Measurements from ENCODE around the gene BAHCC1. TPM values are rescaled to one million over a fixed set of nuclear protein-coding genes. Genes with fewer than 3 reads are reported as not detected.
A peak's percentile ranks its signal among the peaks of the same experiment; 100 is the strongest.

The BAHCC1 gene
- total RNA-seq, 2 donors from 2014 or later, result 41.2 to 69.6 TPM

GRCh38 chr17:81419319-81419885 is 24.1 kb downstream of the BAHCC1 start:
- no peaks in the 10 kb centered on the region for H3K27me3 ChIP-seq (replicated peaks; ENCODE audit: insufficient read depth)
- H3K9me3 ChIP-seq, result no peaks in the 10 kb centered on the region
- H3K27ac ChIP-seq, result peak overlapping the region; percentile 99 to 100
- TF ChIP-seq, protein P1, sequence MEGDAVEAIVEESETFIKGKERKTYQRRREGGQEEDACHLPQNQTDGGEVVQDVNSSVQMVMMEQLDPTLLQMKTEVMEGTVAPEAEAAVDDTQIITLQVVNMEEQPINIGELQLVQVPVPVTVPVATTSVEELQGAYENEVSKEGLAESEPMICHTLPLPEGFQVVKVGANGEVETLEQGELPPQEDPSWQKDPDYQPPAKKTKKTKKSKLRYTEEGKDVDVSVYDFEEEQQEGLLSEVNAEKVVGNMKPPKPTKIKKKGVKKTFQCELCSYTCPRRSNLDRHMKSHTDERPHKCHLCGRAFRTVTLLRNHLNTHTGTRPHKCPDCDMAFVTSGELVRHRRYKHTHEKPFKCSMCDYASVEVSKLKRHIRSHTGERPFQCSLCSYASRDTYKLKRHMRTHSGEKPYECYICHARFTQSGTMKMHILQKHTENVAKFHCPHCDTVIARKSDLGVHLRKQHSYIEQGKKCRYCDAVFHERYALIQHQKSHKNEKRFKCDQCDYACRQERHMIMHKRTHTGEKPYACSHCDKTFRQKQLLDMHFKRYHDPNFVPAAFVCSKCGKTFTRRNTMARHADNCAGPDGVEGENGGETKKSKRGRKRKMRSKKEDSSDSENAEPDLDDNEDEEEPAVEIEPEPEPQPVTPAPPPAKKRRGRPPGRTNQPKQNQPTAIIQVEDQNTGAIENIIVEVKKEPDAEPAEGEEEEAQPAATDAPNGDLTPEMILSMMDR (IDR thresholded peaks at IDR 0.05), result no peak
- H3K4me1 ChIP-seq (ENCODE audit: control insufficient read depth in 1 of 2, low read depth in 2 of 2), result peaks cover 60 to 73% of the 10 kb centered on the region in 2 donors
- ATAC-seq (ENCODE audit: insufficient number of reproducible peaks, low FRiP score, low read depth) (peak; percentile 44), DNase-seq (ENCODE audit: low spot score) (peak; percentile 87)
- peak overlapping the region; percentile 67 for H3K4me3 ChIP-seq
- H3K36me3 ChIP-seq, result no peaks in the 10 kb centered on the region

DNA sequence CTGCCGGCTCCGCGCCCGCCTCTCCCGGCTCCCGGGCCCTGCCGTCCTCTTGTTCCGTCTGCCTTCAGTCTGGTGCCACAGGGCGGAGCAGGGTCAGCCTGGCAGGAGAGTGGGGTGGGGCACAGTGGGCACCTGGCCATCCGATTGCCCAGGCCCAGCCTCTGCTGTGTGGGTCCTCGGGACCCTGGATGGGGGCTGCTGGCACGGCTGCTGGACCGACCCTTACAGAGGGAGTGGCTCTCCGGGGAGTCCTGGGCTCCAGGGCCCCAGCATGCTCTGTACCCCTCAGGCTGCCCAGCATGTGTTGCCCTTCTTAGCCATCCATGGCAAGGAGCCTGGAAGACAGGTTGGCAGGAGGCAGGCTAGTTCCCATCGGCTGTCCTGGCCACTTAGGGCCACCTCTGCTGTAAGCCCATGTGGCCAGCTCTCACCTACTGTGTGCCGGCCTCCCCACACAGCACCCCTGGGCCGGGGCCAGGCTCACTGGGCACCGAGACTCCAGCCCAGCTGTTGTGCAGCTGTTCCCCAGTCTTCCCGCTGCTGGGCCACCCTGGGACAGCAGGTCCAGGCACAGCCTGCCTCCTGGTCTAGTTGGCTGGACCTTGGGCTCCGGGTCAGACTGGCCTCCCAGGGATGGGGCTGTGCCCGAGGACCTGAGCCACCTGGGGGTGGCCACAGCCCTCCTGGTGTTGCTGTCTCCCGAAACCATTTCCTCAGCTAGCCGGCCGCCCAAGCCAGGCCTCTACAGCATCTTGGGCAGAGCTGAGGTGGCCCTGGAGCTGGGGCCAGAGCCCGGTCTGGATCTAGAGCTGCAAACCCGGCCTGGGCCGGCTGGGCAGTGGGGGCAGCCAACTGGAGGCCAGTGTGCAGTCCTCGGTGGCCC is 24.9 kb downstream of the BAHCC1 start:
- TF ChIP-seq, protein P1 (IDR thresholded peaks at IDR 0.05), result no peak
- Histone ChIP-seq H3K27me3 (replicated peaks; ENCODE audit: insufficient read depth) (no peaks in the 10 kb centered on the region), H3K36me3 (no peaks in the 10 kb centered on the region), H3K4me3 (peak overlapping the region; percentile 67), H3K4me1 (ENCODE audit: control insufficient read depth in 1 of 2, low read depth in 2 of 2) (peaks cover 60 to 76% of the 10 kb centered on the region in 2 donors), H3K27ac (peak overlapping the region; percentile 99 to 100), H3K9me3 (no peaks in the 10 kb centered on the region)
- ATAC-seq (ENCODE audit: insufficient number of reproducible peaks, low FRiP score, low read depth), result no peak
- DNase-seq (ENCODE audit: low spot score), result no peak

- peaks cover 60 to 76% of the 10 kb centered on the region in 2 donors for H3K4me1 ChIP-seq (ENCODE audit: control insufficient read depth in 1 of 2, low read depth in 2 of 2)
- DNase-seq (ENCODE audit: low spot score), result peak; percentile 68
- TF ChIP-seq, protein P1 (IDR thresholded peaks at IDR 0.05), result no peak
- ATAC-seq (ENCODE audit: insufficient number of reproducible peaks, low FRiP score, low read depth), result no peak
- peak overlapping the region; percentile 67 for H3K4me3 ChIP-seq
- H3K27ac ChIP-seq, result peak overlapping the region; percentile 99 to 100
- H3K9me3 ChIP-seq, result no peaks in the 10 kb centered on the region
- H3K36me3 ChIP-seq, result no peaks in the 10 kb centered on the region
- no peaks in the 10 kb centered on the region for H3K27me3 ChIP-seq (replicated peaks; ENCODE audit: insufficient read depth)
These were observed 25.7 kb downstream of the BAHCC1 start for GRCh38 chr17:81420769-81421462.

GRCh38 chr17:81422776-81423697 is 27.8 kb downstream of the BAHCC1 start:
- H3K4me1 ChIP-seq (ENCODE audit: control insufficient read depth in 1 of 2, low read depth in 2 of 2), result peaks cover 61 to 77% of the 10 kb centered on the region in 2 donors
- no peaks in the 10 kb centered on the region for H3K9me3 ChIP-seq
- H3K36me3 ChIP-seq, result no peaks in the 10 kb centered on the region
- ATAC-seq (ENCODE audit: insufficient number of reproducible peaks, low FRiP score, low read depth) (peak; percentile 52), DNase-seq (ENCODE audit: low spot score) (peak; percentile 71)
- peak overlapping the region; percentile 99 to 100 for H3K27ac ChIP-seq
- no peaks in the 10 kb centered on the region for H3K27me3 ChIP-seq (replicated peaks; ENCODE audit: insufficient read depth)
- H3K4me3 ChIP-seq, result peak overlapping the region; percentile 66
- TF ChIP-seq, protein P1 (IDR thresholded peaks at IDR 0.05), result no peak
